GM12878 (cell line): ENCODE results near the gene NUP210. TPM values are rescaled to one million over a fixed set of nuclear protein-coding genes. Genes with fewer than 3 reads are reported as not detected.
A peak's percentile ranks its signal among the peaks of the same experiment; 100 is the strongest.
"Not testable (repeated sequence)": the region's sequence is repeated elsewhere in the genome, so short reads cannot be mapped to it uniquely, and the experiment has no call there.

ENCODE experiments used
- ATAC-seq: fragments of 200-7000 bp; cut with Tn5 transposase; 3 replicates; pipeline ENCODE4 v1.9.1; 2020; ENCODE audit warnings: mild to moderate bottlenecking, moderate library complexity
- BruUV-seq: library from RNA; stranded (reverse); fragments of 400-500 nt; replicated peaks from 2 replicates; lab custom pipeline; 2021; lab: Mats Ljungman, UMichigan
- CTCF ChIA-PET: fragments of 300-600 bp; sonication (Branson Sonifier 250); formaldehyde crosslinking; extraction: SDS; loops from one replicate; lab custom pipeline; 2021; ENCODE audit warnings: inconsistent platforms; lab: Yijun Ruan, JAX
- POLR2A ChIA-PET: fragments of 350-600 bp; formaldehyde crosslinking; extraction: SDS; loops from one replicate; lab custom pipeline; 2021; ENCODE audit warnings: inconsistent platforms; lab: Charles Lee
- RAD21 ChIA-PET: fragments of 300-600 bp; sonication (Branson Sonifier 250); formaldehyde crosslinking; loops from one replicate; lab custom pipeline; 2023; ENCODE audit warnings: antibody characterized with exemption; ENCODE audit not compliant: unreplicated experiment; lab: Charles Lee
- SMC1A ChIA-PET: fragments of 300-600 bp; sonication (Branson Sonifier 250); formaldehyde crosslinking; loops from one replicate; lab custom pipeline; 2023; ENCODE audit not compliant: unreplicated experiment, uncharacterized antibody; lab: Charles Lee
- DNase-seq: peaks from one replicate; pipeline ENCODE4 v3.0.0-alpha.2; 2011; ENCODE audit warnings: low read depth, low spot score
- FAIRE-seq: peaks from 3 replicates; lab custom pipeline; 2011; peaks lifted over from hg19 to GRCh38; lab: Jason Lieb, UNC
- H2AFZ ChIP-seq: 2 replicates; pipeline ENCODE4 v1.6.0; 2011; ENCODE audit warnings: low read depth, low read length, control low read depth; ENCODE audit not compliant: control insufficient read depth
- H3K27ac ChIP-seq: 2 replicates; pipeline ENCODE4 v1.5.1; 2011; ENCODE audit warnings: control low read depth; ENCODE audit not compliant: control insufficient read depth, insufficient read depth
- H3K27me3 ChIP-seq, 2 experiments: replicated peaks in 1 of 2; 2 replicates each; pipeline versions ENCODE4 v1.6.0 to v1.6.1; 2011; ENCODE audit warnings: low read length in 1 of 2; ENCODE audit not compliant: control insufficient read depth in 2 of 2, insufficient read depth in 2 of 2
- H3K36me3 ChIP-seq, 2 experiments: 2 replicates each; pipeline ENCODE4 v1.5.1; 2011; ENCODE audit warnings: low read length in 1 of 2; ENCODE audit not compliant: control insufficient read depth in 2 of 2, insufficient read depth in 2 of 2
- H3K4me1 ChIP-seq: 2 replicates; pipeline ENCODE4 v1.6.1; 2011; ENCODE audit warnings: mild to moderate bottlenecking, low read length, moderate library complexity, mixed read lengths; ENCODE audit not compliant: control insufficient read depth, insufficient read depth
- H3K4me2 ChIP-seq: 2 replicates; pipeline ENCODE4 v1.6.0; 2011; ENCODE audit warnings: control low read depth; ENCODE audit not compliant: control insufficient read depth, insufficient read depth
- H3K4me3 ChIP-seq: fragments of 200-600 bp; sonication (generic); 2 replicates; pipeline ENCODE4 v1.5.1; 2016
- H3K79me2 ChIP-seq: 2 replicates; pipeline ENCODE4 v1.6.0; 2011; ENCODE audit warnings: low read length; ENCODE audit not compliant: control insufficient read depth, insufficient read depth
- H3K9ac ChIP-seq: 2 replicates; pipeline ENCODE4 v1.8.0; 2011; ENCODE audit warnings: low read length, control low read depth, mixed read lengths; ENCODE audit not compliant: control insufficient read depth, insufficient read depth
- H3K9me3 ChIP-seq: replicated peaks from 3 replicates; pipeline ENCODE4 v1.5.1; 2011; ENCODE audit warnings: mild to moderate bottlenecking, low read length; ENCODE audit not compliant: control insufficient read depth, insufficient read depth
- H4K20me1 ChIP-seq: 2 replicates; pipeline ENCODE4 v1.6.0; 2011; ENCODE audit not compliant: control insufficient read depth, insufficient read depth
- IKZF1 ChIP-seq: fragments of 450-650 bp; conservative IDR thresholded peaks from 2 replicates; pipeline ENCODE4 v1.6.1; 2017; ENCODE audit warnings: antibody characterized with exemption, mild to moderate bottlenecking
- IKZF2 ChIP-seq, 2 experiments: fragments of 450-650 bp; IDR thresholded peaks; 2 replicates each; pipeline ENCODE4 v1.6.1; 2017; ENCODE audit warnings: mild to moderate bottlenecking in 2 of 2, moderate library complexity in 2 of 2
- JUND ChIP-seq: IDR thresholded peaks from 2 replicates; pipeline ENCODE4 v1.6.1; 2012; ENCODE audit warnings: low read depth, mild to moderate bottlenecking, low read length, improper control_type of control experiment, moderate library complexity
- MEF2B ChIP-seq: fragments of 450-650 bp; IDR thresholded peaks from 2 replicates; pipeline ENCODE4 v1.6.1; 2018; ENCODE audit warnings: mild to moderate bottlenecking, moderate library complexity; ENCODE audit not compliant: partially characterized antibody, poor library complexity, severe bottlenecking
- POU2F2 ChIP-seq: IDR thresholded peaks from 3 replicates; pipeline ENCODE4 v1.6.1; 2011; ENCODE audit warnings: low read depth, mild to moderate bottlenecking, low read length, borderline replicate concordance
- SPI1 ChIP-seq: IDR thresholded peaks from 2 replicates; pipeline ENCODE4 v1.6.1; 2011; ENCODE audit warnings: low read depth, mild to moderate bottlenecking, low read length, moderate library complexity, borderline replicate concordance; ENCODE audit not compliant: insufficient read depth
- ZBTB11 ChIP-seq: fragments of 450-650 bp; formaldehyde crosslinking; IDR thresholded peaks from 2 replicates; pipeline ENCODE4 v1.5.0; 2022; ENCODE audit warnings: mild to moderate bottlenecking, missing genetic modification characterization
- ZNF207 ChIP-seq: fragments of 450-650 bp; IDR thresholded peaks from 2 replicates; pipeline ENCODE4 v1.6.1; 2014; ENCODE audit warnings: antibody characterized with exemption, mild to moderate bottlenecking, borderline replicate concordance
- WGBS: methylation state at CpG from one replicate; pipeline ENCODE4 v1.1.6; 2016; ENCODE audit warnings: low lambda C conversion rate; ENCODE audit not compliant: insufficient replicate concordance, insufficient coverage; ENCODE audit errors: missing lambda C conversion rate; 5-methylcytosine and 5-hydroxymethylcytosine counted together
- in situ Hi-C: fragments of 300-500 bp; cut with MboI; formaldehyde crosslinking; loops from 9 replicates; pipeline ENCODE4 v1.14.3; 2018; ENCODE audit warnings: mixed read lengths
- intact Hi-C: fragments of 100-400 bp; cut with micrococcal nuclease; formaldehyde crosslinking; loops from one replicate; pipeline ENCODE4 v1.14.2; 2022; ENCODE audit not compliant: unreplicated experiment
- polyA plus RNA-seq, 11 experiments: library from polyadenylated mRNA; depleted of rRNA in 4 of 11; unstranded in 6 of 11; stranded (reverse) in 5 of 11; fragments of >200 nt; fragmentation: Nextera tagmentation in 4 of 11; fragmentation: Illumina TruSeq in 1 of 11; extraction: Ambion mirVana in 4 of 11; extraction: Trizol in 1 of 11; gene quantifications; 1 replicate in 1 of 11; 2 replicates in 10 of 11; pipeline versions ENCODE4 v1.2.1 to v1.2.3, GENCODE V29; 2011 to 2016; ENCODE audit warnings: inconsistent platforms in 2 of 11, missing spikeins in 2 of 11, low read depth in 1 of 11
- total RNA-seq, 4 experiments: library from RNA; depleted of rRNA in 3 of 4; stranded (reverse); fragments of >200 nt in 3 of 4; fragmentation: Illumina TruSeq in 1 of 4; extraction: Trizol in 1 of 4; gene quantifications; 2 replicates each; pipeline versions ENCODE4 v1.2.1 to v1.2.3, GENCODE V29; 2013 to 2021

NUP210 gene
- total and polyA plus RNA-seq, 10 of the 15 experiments (the other 5 are each of a cell fraction or from before 2014, with no cell fraction given): 2.9 to 150 (median 76.0) TPM

- Histone ChIP-seq H3K27ac (no peak overlapping the region), H4K20me1 (no peaks in the 10 kb centered on the region; the same call in 1 of the 2 replicates), H2AFZ (no peak overlapping the region), H3K4me2 (no peak overlapping the region), H3K4me1 (no peaks in the 10 kb centered on the region), H3K79me2 (no peaks in the 10 kb centered on the region), H3K36me3 (peaks cover 42 to 54% of the 10 kb centered on the region in 2 experiments), H3K4me3 (no peak overlapping the region), H3K9ac (no peak overlapping the region), H3K9me3 (no peaks in the 10 kb centered on the region), H3K27me3 (no peaks in the 10 kb centered on the region)
- ATAC-seq (peak; percentile 78), FAIRE-seq (no peak), DNase-seq (peak; percentile 8)
- intact Hi-C loops (no loop called here), in situ Hi-C loops (no loop called here)
- 40% methylated on average over 5 of the region's 5 CpGs for WGBS
- ChIA-PET RAD21 (interaction anchor here (1.1 to 1.2 kb wide), 2 partner anchors 74 to 148 kb away, joined by 3 to 8 read pairs; no protein-coding TSS in a partner anchor), CTCF (interaction anchor here (1.4 kb wide), 1 partner anchor 11 kb away, joined by 3 read pairs; no protein-coding TSS in a partner anchor), POLR2A (no interaction called here), SMC1A (interaction anchor here (0.8 to 1.4 kb wide), 3 partner anchors 39 to 75 kb away, joined by 3 to 6 read pairs (median 4); no protein-coding TSS in a partner anchor)
- TF ChIP-seq IKZF1: 0 out of 2 replicates have a peak, but pooled peaks have one; percentile 20
- TF ChIP-seq POU2F2: no peak
- TF ChIP-seq IKZF2 (IDR thresholded peaks at IDR 0.05): 0 out of 4 replicates have a peak, but pooled peaks of 1 of the 2 experiments have one; percentile 19
- TF ChIP-seq MEF2B: peak; percentile 63
- TF ChIP-seq ZNF207: no peak
- TF ChIP-seq SPI1: 0 out of 2 replicates have a peak, but pooled peaks have one; percentile 4
- TF ChIP-seq JUND: peak; percentile 23; the same call in 1 of the 2 replicates
- no peak for TF ChIP-seq ZBTB11 (CRISPR knock-in tag)
- BruUV-seq: no TSS peak
Measured at GRCh38 chr3:13378155-13378554, 42.0 kb downstream of the NUP210 start.

- ChIA-PET RAD21 (interaction anchor here (1.1 kb wide), 1 partner anchor 75 kb away, joined by 8 read pairs; no protein-coding TSS in a partner anchor), SMC1A (interaction anchor here (1.0 to 1.4 kb wide), 2 partner anchors 39 to 75 kb away, joined by 3 to 6 read pairs; no protein-coding TSS in a partner anchor)
- H3K4me3 ChIP-seq, BruUV-seq, H2AFZ ChIP-seq, H3K79me2 ChIP-seq, H3K9me3 ChIP-seq, FAIRE-seq, H3K4me2 ChIP-seq, H4K20me1 ChIP-seq, ATAC-seq, H3K9ac ChIP-seq, H3K4me1 ChIP-seq, CTCF ChIA-PET, DNase-seq, in situ Hi-C loops, intact Hi-C loops, H3K27me3 ChIP-seq, POLR2A ChIA-PET, H3K27ac ChIP-seq: not testable (repeated sequence)
- peaks cover 40 to 57% of the 10 kb centered on the region in 2 experiments; a peak in 3 of 4 replicates for H3K36me3 ChIP-seq
- WGBS: 95% methylated on average over 2 of the region's 2 CpGs
Measured at GRCh38 chr3:13377741-13378140, 42.4 kb downstream of the NUP210 start.
